Measurements from ENCODE around the gene MERTK.

MERTK gene

GRCh38 chr2:112048236-112048592, 149.8 kb downstream of the MERTK start:
- H3K4me3 ChIP-seq (ENCODE audit: low read depth, low read length) = no peak overlapping the region
- no peak for DNase-seq (ENCODE audit: low read depth)
- TF ChIP-seq, protein P1, sequence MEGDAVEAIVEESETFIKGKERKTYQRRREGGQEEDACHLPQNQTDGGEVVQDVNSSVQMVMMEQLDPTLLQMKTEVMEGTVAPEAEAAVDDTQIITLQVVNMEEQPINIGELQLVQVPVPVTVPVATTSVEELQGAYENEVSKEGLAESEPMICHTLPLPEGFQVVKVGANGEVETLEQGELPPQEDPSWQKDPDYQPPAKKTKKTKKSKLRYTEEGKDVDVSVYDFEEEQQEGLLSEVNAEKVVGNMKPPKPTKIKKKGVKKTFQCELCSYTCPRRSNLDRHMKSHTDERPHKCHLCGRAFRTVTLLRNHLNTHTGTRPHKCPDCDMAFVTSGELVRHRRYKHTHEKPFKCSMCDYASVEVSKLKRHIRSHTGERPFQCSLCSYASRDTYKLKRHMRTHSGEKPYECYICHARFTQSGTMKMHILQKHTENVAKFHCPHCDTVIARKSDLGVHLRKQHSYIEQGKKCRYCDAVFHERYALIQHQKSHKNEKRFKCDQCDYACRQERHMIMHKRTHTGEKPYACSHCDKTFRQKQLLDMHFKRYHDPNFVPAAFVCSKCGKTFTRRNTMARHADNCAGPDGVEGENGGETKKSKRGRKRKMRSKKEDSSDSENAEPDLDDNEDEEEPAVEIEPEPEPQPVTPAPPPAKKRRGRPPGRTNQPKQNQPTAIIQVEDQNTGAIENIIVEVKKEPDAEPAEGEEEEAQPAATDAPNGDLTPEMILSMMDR (IDR thresholded peaks at IDR 0.05; ENCODE audit: control insufficient read depth, extremely low read depth, insufficient read depth) = no peak

DNA sequence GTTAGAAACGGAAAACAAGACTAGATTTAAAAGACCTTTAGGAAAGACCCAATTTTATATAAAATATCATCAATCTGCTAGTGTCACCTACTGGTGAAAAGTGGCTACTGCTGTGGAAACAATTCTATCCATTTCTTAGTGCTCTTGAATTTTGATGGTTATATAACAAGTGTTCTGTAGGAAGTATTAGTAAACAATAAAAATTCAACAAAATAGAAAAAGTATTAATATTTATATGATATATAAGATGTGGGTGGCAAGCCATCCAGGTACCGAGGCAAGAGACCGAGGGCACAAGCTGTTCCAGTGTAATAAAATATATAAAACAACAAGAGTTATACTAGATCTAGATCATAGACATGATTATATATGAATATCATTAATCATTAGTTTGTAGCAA, 150.5 kb downstream of the MERTK start:
- TF ChIP-seq, protein P1 (IDR thresholded peaks at IDR 0.05; ENCODE audit: control insufficient read depth, extremely low read depth, insufficient read depth) = peak; percentile 74
- DNase-seq (ENCODE audit: low read depth) = no peak
- H3K4me3 ChIP-seq (ENCODE audit: low read depth, low read length) = no peak overlapping the region

DNA sequence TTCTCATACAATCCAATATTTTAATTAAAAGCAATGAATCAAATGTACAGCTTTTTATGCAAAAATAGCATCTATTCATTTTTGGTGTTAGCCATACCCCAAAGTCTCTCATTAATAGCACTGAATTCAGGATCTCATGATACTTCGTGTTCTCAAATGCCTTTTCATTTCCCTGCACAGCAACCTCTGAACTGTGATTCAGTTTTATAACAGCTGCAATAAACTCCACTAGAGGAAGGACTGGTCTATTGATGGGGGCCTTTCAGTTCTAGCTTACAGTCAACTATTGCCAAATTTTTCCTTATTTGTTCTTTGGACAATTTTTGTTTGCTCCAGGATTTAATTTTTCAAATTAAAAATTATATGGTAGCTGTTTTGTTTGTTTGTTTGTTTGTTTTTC, 151.9 kb downstream of the MERTK start:
- DNase-seq (ENCODE audit: low read depth) = no peak
- TF ChIP-seq, protein P1 (IDR thresholded peaks at IDR 0.05; ENCODE audit: control insufficient read depth, extremely low read depth, insufficient read depth) = no peak
- no peak overlapping the region for H3K4me3 ChIP-seq (ENCODE audit: low read depth, low read length)

GRCh38 chr2:112053917-112054846, 155.8 kb downstream of the MERTK start:
- TF ChIP-seq, protein P1 (IDR thresholded peaks at IDR 0.05; ENCODE audit: control insufficient read depth, extremely low read depth, insufficient read depth) = no peak
- H3K4me3 ChIP-seq (ENCODE audit: low read depth, low read length) = peak overlapping the region; percentile 56
- peak; percentile 65 for DNase-seq (ENCODE audit: low read depth)

- H3K4me3 ChIP-seq (ENCODE audit: low read depth, low read length) = peak within 1 kb of the TSS; percentile 91
- peak; percentile 91 for DNase-seq (ENCODE audit: low read depth)
- TF ChIP-seq, protein P1 (IDR thresholded peaks at IDR 0.05; ENCODE audit: control insufficient read depth, extremely low read depth, insufficient read depth) = no peak
Measured at GRCh38 chr2:112054847-112055729, 156.7 kb downstream of the MERTK start, which contains the start of gene TMEM87B. TSS of gene TMEM87B (plus strand) at chr2:112055269. CDS start at chr2:112055592, 323 bp downstream.

GRCh38 chr2:112055730-112056625, 157.6 kb downstream of the MERTK start:
- H3K4me3 ChIP-seq (ENCODE audit: low read depth, low read length) = peak overlapping the region; percentile 91
- TF ChIP-seq, protein P1 (IDR thresholded peaks at IDR 0.05; ENCODE audit: control insufficient read depth, extremely low read depth, insufficient read depth) = no peak
- peak; percentile 58 for DNase-seq (ENCODE audit: low read depth)
